Sigmoid colon (tissue), 7 donors: ENCODE results near the gene PRR22. TPM values are rescaled to one million over a fixed set of nuclear protein-coding genes. Genes with fewer than 3 reads are reported as not detected.

Experiments used
- DNase-seq: peaks from one replicate; pipeline ENCODE4 v3.0.0-alpha.2; 2019
- H3K27ac ChIP-seq, 4 donors: fragments of 200-600 bp; sonication (generic); one replicate each; pipeline ENCODE4 v1.5.1; 2016 to 2019; ENCODE audit warnings: mild to moderate bottlenecking in 1 of 4
- H3K27me3 ChIP-seq, 3 donors: fragments of 200-600 bp; sonication (generic); one replicate each; pipeline ENCODE4 v1.5.1; 2019; ENCODE audit warnings: mild to moderate bottlenecking in 1 of 3
- H3K36me3 ChIP-seq, 4 donors: fragments of 200-600 bp; sonication (generic); one replicate each; pipeline ENCODE4 v1.5.1; 2016 to 2019
- H3K4me1 ChIP-seq, 4 donors: fragments of 200-600 bp; sonication (generic); one replicate each; pipeline ENCODE4 v1.5.1; 2017 to 2019
- H3K4me3 ChIP-seq, 4 donors: fragments of 200-600 bp; sonication (generic); one replicate each; pipeline ENCODE4 v1.5.1; 2017 to 2019; ENCODE audit warnings: mild to moderate bottlenecking in 2 of 4, moderate library complexity in 1 of 4
- H3K9me3 ChIP-seq, 4 donors: fragments of 200-600 bp in 3 of 4; sonication (generic) in 3 of 4; one replicate each; pipeline versions ENCODE4 v1.5.1 to v1.6.1; 2013 to 2019
- EP300 ChIP-seq, 4 donors: sonication (generic); formaldehyde crosslinking; IDR thresholded peaks; one replicate each; pipeline ENCODE4 v1.6.1; 2017; ENCODE audit warnings: antibody characterized with exemption in 4 of 4
- POLR2A ChIP-seq, 2 donors: fragments of 450-650 bp; IDR thresholded peaks; one replicate each; pipeline ENCODE4 v1.6.1; 2016; ENCODE audit warnings: antibody characterized with exemption in 2 of 2, mild to moderate bottlenecking in 2 of 2, moderate library complexity in 2 of 2
- POLR2AphosphoS5 ChIP-seq, 4 donors: sonication (generic); formaldehyde crosslinking; IDR thresholded peaks; one replicate each; pipeline ENCODE4 v1.6.1; 2017; ENCODE audit warnings: antibody characterized with exemption in 4 of 4
- WGBS, 2 donors: extraction: QIAGEN DNeasy Blood & Tissue Kit; methylation state at CpG; one replicate each; pipeline ENCODE4 v1.1.7; 2013; 5-methylcytosine and 5-hydroxymethylcytosine counted together
- intact Hi-C: fragments of 100-400 bp; cut with DNase I; formaldehyde crosslinking; loops from one replicate; pipeline ENCODE4 v1.15.1; 2023
- polyA plus RNA-seq, 3 donors: library from polyadenylated mRNA; stranded (reverse); fragments of 200-250 nt; gene quantifications; one replicate each; pipeline ENCODE4 v1.2.3, GENCODE V29; 2013
- total RNA-seq, 4 donors: library from RNA; depleted of rRNA; stranded (reverse); fragments of >200 nt; gene quantifications; one replicate each; pipeline ENCODE4 v1.1.0, GENCODE V29; 2016
- TF ChIP-seq, protein P1 (sequence below), 4 experiments: fragments of 450-650 bp in 3 of 4; fragments of 200-600 bp in 1 of 4; IDR thresholded peaks; one replicate each; pipeline ENCODE4 v1.5.1; 2016 to 2019; ENCODE audit warnings: antibody characterized with exemption in 4 of 4, mild to moderate bottlenecking in 3 of 4, moderate library complexity in 2 of 4
- donor health status: healthy with polysubstance abuse.
- donor health status: Bipolar disorder and iron deficiency.
- donor health status: healthy.

The PRR22 gene
- total and polyA plus RNA-seq, 7 donors, result 0.60 to 9.2 (median 0.90) TPM; not detected in 3

GRCh38 chr19:5767949-5768348, 16.6 kb downstream of the PRR22 start:
- TF ChIP-seq, protein P1, sequence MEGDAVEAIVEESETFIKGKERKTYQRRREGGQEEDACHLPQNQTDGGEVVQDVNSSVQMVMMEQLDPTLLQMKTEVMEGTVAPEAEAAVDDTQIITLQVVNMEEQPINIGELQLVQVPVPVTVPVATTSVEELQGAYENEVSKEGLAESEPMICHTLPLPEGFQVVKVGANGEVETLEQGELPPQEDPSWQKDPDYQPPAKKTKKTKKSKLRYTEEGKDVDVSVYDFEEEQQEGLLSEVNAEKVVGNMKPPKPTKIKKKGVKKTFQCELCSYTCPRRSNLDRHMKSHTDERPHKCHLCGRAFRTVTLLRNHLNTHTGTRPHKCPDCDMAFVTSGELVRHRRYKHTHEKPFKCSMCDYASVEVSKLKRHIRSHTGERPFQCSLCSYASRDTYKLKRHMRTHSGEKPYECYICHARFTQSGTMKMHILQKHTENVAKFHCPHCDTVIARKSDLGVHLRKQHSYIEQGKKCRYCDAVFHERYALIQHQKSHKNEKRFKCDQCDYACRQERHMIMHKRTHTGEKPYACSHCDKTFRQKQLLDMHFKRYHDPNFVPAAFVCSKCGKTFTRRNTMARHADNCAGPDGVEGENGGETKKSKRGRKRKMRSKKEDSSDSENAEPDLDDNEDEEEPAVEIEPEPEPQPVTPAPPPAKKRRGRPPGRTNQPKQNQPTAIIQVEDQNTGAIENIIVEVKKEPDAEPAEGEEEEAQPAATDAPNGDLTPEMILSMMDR (IDR thresholded peaks at IDR 0.05), result no peak
- TF ChIP-seq POLR2AphosphoS5 (IDR thresholded peaks at IDR 0.05), result no peak
- TF ChIP-seq EP300 (IDR thresholded peaks at IDR 0.05), result no peak
- TF ChIP-seq POLR2A (IDR thresholded peaks at IDR 0.05), result no peak
- Histone ChIP-seq H3K4me1 (no peaks in the 10 kb centered on the region), H3K27me3 (no peaks in the 10 kb centered on the region), H3K4me3 (no peak overlapping the region), H3K27ac (no peak overlapping the region), H3K36me3 (no peaks in the 10 kb centered on the region), H3K9me3 (no peaks in the 10 kb centered on the region)
- WGBS, 2 donors, result 85 to 93% methylated on average over 10 of the region's 10 CpGs
- intact Hi-C loops, result no loop called here
- no peak for DNase-seq

GRCh38 chr19:5765220-5765619, 19.3 kb downstream of the PRR22 start:
- no peak overlapping the region for H3K4me3 ChIP-seq
- no peaks in the 10 kb centered on the region for H3K27me3 ChIP-seq
- H3K36me3 ChIP-seq, result no peaks in the 10 kb centered on the region
- 95% methylated on average over 3 of the region's 3 CpGs for WGBS, 2 donors
- TF ChIP-seq, protein P1 (IDR thresholded peaks at IDR 0.05), result no peak
- TF ChIP-seq POLR2AphosphoS5 (IDR thresholded peaks at IDR 0.05) (no peak), EP300 (IDR thresholded peaks at IDR 0.05) (no peak), POLR2A (IDR thresholded peaks at IDR 0.05) (no peak)
- no peaks in the 10 kb centered on the region for H3K4me1 ChIP-seq
- intact Hi-C loops, result no loop called here
- no peak for DNase-seq
- H3K27ac ChIP-seq, result no peak overlapping the region
- H3K9me3 ChIP-seq, result no peaks in the 10 kb centered on the region

DNA sequence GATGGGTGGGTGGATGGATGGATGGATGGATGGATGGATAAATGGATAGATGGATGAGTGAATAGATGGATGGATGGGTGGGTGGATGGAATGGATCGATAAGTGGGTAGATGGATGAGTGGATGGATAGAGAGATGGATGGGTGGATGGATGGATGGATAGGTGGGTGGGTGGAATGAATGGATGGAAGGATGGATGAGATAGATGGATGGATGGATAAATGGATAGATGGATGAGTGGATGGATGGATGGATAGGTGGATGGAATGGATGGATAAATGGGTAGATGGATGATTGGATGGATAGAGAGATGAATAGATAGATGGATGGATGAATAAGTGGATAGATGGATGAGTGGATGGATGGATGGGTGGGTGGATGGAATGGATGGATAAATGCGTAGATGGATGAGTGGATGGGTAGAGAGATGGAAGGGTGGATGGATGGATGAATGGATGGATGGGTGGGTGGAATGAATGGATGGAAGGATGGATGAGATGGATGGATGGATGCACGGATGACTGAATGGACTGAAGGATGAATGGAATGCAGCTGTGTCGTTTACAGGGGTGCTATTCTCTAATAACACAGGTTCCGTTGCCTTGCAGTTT, 21.8 kb downstream of the PRR22 start:
- Histone ChIP-seq H3K27ac (no peak overlapping the region), H3K9me3 (no peaks in the 10 kb centered on the region), H3K4me3 (no peak overlapping the region), H3K4me1 (no peaks in the 10 kb centered on the region), H3K36me3 (no peaks in the 10 kb centered on the region), H3K27me3 (peaks cover 0 to 4% (median 0%) of the 10 kb centered on the region in 3 donors)
- intact Hi-C loops, result no loop called here
- no peak for TF ChIP-seq EP300 (IDR thresholded peaks at IDR 0.05)
- no peak for TF ChIP-seq POLR2AphosphoS5 (IDR thresholded peaks at IDR 0.05)
- TF ChIP-seq POLR2A (IDR thresholded peaks at IDR 0.05), result no peak
- TF ChIP-seq, protein P1 (IDR thresholded peaks at IDR 0.05), result no peak
- WGBS, 2 donors, result 92 to 93% methylated on average over 5 of the region's 5 CpGs
- no peak for DNase-seq

- no peaks in the 10 kb centered on the region for H3K9me3 ChIP-seq
- no peak for DNase-seq
- no peak overlapping the region for H3K27ac ChIP-seq
- no peaks in the 10 kb centered on the region for H3K36me3 ChIP-seq
- H3K4me3 ChIP-seq, result no peak overlapping the region
- intact Hi-C loops, result no loop called here
- TF ChIP-seq EP300 (IDR thresholded peaks at IDR 0.05) (no peak), POLR2AphosphoS5 (IDR thresholded peaks at IDR 0.05) (no peak), POLR2A (IDR thresholded peaks at IDR 0.05) (no peak)
- TF ChIP-seq, protein P1 (IDR thresholded peaks at IDR 0.05), result no peak
- peaks cover 0 to 13% (median 0%) of the 10 kb centered on the region in 3 donors for H3K27me3 ChIP-seq
- WGBS, 2 donors, result 66 to 76% methylated on average over 6 of the region's 6 CpGs
- H3K4me1 ChIP-seq, result no peaks in the 10 kb centered on the region
Observed at GRCh38 chr19:5753743-5754142, 30.8 kb downstream of the PRR22 start.

DNA sequence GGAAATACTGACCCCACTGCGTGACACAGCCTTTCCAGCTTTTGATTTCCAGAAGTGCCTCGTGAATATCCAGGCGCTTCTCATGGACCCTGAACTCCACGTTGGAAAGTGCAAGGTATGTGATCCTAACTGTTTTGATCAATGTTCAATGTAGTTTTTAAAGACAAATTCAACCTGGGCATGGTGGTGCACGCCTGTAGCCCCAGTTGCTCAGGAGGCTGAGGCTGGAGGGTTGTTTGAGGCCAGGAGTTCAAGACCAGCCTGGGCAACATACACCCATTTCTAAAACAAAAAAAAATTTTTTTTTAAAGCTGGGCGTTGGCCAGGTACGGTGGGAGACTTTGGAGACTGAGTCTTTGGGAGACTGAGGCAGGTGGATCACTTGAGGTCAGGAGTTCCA, 32.8 kb downstream of the PRR22 start:
- TF ChIP-seq POLR2AphosphoS5 (IDR thresholded peaks at IDR 0.05) (no peak), EP300 (IDR thresholded peaks at IDR 0.05) (no peak), POLR2A (IDR thresholded peaks at IDR 0.05) (no peak)
- TF ChIP-seq, protein P1 (IDR thresholded peaks at IDR 0.05), result no peak
- WGBS, 2 donors, result 63 to 82% methylated on average over 7 of the region's 7 CpGs
- H3K9me3 ChIP-seq, result no peaks in the 10 kb centered on the region
- H3K27ac ChIP-seq, result no peak overlapping the region
- DNase-seq, result no peak
- peaks cover 0 to 22% (median 0%) of the 10 kb centered on the region in 3 donors for H3K27me3 ChIP-seq
- H3K36me3 ChIP-seq, result no peaks in the 10 kb centered on the region
- no peaks in the 10 kb centered on the region for H3K4me1 ChIP-seq
- intact Hi-C loops, result no loop called here
- no peak overlapping the region for H3K4me3 ChIP-seq
